K562 treated with DMSO at 1 percent for 4 hours (cell line): ENCODE results near the gene LAMC1. TPM values are rescaled to one million over a fixed set of nuclear protein-coding genes. Genes with fewer than 3 reads are reported as not detected.

Experiments
- total RNA-seq: library from RNA; unstranded; fragments of 300-600 nt; gene quantifications from 2 replicates; pipeline ENCODE4 v1.2.3, GENCODE V29; 2022; ENCODE audit not compliant: insufficient read depth

Gene LAMC1
- 0.11 TPM in 1 of 2 replicates, not detected in the other for total RNA-seq

DNA sequence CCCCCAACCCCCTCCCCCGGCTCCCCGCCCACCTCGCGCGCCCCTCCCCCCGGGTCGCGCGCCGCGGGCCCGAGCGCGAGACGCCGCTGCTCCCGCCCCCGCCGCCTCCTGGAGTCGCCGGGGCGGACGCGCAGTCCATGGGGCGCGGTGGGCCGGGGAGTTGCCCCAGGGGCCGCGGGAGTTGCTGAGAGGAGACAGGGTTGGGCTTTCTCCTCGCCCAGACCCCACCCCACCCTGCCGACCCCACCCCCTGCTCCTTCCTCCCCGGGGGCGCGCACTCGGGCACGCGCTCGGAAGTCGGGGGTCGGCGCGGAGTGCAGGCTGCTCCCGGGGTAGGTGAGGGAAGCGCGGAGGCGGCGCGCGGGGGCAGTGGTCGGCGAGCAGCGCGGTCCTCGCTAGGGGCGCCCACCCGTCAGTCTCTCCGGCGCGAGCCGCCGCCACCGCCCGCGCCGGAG is at the start of gene LAMC1:
Gene LAMC1, plus strand, starts transcription at position 275 of the 455 bp plus-strand sequence. CDS start 297 bp downstream, outside the sequence.

DNA sequence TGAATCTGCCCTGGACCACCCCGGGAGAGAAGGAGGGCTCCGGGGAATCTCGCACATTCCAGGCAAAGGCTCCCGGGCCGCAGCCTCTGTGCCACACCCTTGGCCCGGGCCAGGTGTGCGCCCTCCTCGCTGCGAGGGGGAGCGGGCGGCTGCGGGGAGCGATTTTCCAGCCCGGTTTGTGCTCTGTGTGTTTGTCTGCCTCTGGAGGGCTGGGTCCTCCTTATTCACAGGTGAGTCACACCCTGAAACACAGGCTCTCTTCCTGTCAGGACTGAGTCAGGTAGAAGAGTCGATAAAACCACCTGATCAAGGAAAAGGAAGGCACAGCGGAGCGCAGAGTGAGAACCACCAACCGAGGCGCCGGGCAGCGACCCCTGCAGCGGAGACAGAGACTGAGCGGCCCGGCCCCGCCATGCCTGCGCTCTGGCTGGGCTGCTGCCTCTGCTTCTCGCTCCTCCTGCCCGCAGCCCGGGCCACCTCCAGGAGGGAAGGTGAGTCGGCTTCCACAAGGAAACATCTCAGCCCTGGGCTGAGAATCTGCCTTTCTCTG is 162.8 kb downstream of the LAMC1 start, which contains the start of gene LAMC2:
Gene LAMC2, plus strand, starts transcription at position 324 of the 550 bp plus-strand sequence. Its CDS starts 89 bp downstream, at position 413.

Other genes starting within 250 kb of the LAMC1 start
- 29.3 and 34.2 TPM in 2 replicates for gene NPL, start 233.6 kb upstream of the LAMC1 start, total RNA-seq
- 106 and 118 TPM in 2 replicates for gene DHX9, start 184.1 kb upstream of the LAMC1 start, total RNA-seq
- not detected in 2 replicates for gene SHCBP1L, start 70.3 kb upstream of the LAMC1 start, total RNA-seq
- gene LAMC2, start 162.8 kb downstream of the LAMC1 start, total RNA-seq: not detected in 2 replicates